CD4-positive, alpha-beta T cell treated with Interleukin-1 beta for 1 hour (primary cell): Measurements from ENCODE around the gene PDE2A.
A peak's percentile ranks its signal among the peaks of the same experiment; 100 is the strongest.

Source experiments
- DNase-seq, 2 donors: peaks; one replicate each; pipeline ENCODE4 v3.0.0-alpha.2; 2020 to 2022

The PDE2A gene

DNA sequence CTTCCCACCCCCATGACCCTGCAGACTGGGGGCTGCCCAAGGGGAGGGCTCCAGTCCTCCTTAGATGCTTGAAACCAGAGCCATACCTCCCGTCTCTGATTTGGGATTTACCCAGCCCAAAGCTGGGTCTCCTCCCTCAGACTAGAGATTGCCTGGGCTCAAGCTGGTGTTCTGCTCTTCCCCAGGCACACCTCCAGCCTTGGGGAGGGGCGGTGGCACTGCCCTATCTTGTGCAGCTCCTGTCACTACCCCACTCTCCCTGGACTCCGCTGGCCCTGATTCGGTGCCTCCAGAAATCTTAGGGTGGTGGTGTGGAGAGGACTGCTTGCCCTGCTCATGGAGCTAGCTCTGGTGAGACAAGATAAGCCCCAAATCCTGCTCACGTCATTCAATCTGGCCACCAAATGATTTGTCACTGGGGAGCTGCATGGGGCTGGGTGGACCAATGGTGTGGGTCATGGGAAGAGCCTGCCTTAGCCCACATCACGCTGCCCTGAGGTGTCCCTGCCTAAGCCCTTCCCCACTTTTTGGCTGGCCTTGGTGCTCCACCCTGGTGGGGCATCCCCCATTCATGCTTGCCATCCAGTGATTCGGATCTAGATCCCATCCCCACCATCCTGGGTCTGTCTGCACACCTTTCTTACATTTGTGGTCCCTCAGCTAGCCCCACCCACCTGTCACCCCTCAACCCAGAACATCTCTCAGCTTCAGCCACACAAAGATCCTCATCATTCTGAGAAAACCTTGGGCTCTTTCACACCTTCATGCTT, 87.7 kb downstream of the PDE2A start:
- no peak for DNase-seq

- peak; percentile 78 to 80 for DNase-seq
These were observed 88.4 kb downstream of the PDE2A start for GRCh38 chr11:72585762-72586311.

- DNase-seq: peak; percentile 3 to 8
These were observed 89.2 kb downstream of the PDE2A start for GRCh38 chr11:72584939-72585597.

GRCh38 chr11:72584293-72584938, 89.8 kb downstream of the PDE2A start:
- DNase-seq: peak; percentile 72 to 84

GRCh38 chr11:72583616-72584292, 90.5 kb downstream of the PDE2A start:
- DNase-seq: no peak

- DNase-seq: no peak
These were observed 91.1 kb downstream of the PDE2A start for GRCh38 chr11:72583177-72583553.

DNA sequence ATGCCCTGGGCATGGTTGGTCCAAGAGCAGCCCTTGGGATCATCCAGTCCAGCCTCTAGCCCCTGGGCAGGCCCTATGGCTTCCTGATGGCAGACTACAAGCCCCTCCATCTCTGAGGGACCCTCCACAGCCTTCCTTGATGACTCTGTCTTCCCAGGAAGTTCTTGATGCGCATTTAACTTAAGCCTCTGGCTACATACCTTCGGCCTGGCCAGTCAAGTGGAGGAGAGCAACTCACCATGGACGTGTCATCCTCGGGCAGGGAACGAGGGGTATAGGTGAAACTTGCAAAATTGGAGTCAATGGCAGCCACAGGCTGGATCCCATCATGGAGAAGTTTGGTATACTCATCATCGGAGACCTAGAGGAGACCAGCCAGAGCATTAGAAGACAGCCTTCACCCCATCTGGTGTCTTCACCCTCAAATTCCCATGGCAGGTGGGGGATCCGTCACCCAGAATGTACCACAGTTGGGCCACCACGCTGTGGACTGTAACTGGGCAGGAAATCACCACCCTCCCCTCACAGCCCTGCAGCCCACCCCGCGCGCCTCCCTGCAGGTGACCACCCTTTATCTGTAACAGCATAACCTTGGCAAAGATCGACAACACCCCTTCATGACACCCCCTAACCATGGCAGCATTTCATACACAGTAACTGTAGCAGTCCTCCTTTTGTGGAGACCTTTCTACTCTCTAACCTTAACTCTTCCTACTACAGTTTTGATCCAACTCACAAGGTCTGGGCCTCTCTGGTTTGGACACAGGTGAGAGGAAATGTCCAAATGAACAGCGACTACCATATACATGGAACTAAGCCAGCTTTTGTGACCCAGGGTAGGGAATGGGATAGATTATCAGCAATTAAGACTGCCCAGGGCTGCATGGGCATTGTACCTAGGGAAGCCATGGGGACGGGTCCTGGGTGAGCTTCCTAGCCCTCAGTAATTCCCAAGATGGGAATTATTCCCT, 91.7 kb downstream of the PDE2A start:
- DNase-seq: no peak

GRCh38 chr11:72581067-72581466, 93.2 kb downstream of the PDE2A start:
- no peak for DNase-seq

DNA sequence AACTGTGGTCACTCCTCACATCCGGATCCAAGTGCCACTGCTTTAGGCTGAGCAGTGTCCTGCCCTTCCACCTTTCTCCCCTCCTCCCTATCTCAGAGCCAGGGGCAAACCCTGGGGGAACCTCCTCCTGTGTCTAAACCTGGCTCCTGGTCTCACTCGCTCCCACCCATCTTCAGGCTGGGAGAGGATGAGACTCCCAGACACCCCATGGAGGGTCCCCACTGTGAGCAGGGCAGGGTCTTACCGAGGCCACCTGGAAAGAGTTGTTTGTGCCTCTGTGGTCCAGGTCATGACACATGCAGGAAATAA, 93.6 kb downstream of the PDE2A start:
- no peak for DNase-seq

DNA sequence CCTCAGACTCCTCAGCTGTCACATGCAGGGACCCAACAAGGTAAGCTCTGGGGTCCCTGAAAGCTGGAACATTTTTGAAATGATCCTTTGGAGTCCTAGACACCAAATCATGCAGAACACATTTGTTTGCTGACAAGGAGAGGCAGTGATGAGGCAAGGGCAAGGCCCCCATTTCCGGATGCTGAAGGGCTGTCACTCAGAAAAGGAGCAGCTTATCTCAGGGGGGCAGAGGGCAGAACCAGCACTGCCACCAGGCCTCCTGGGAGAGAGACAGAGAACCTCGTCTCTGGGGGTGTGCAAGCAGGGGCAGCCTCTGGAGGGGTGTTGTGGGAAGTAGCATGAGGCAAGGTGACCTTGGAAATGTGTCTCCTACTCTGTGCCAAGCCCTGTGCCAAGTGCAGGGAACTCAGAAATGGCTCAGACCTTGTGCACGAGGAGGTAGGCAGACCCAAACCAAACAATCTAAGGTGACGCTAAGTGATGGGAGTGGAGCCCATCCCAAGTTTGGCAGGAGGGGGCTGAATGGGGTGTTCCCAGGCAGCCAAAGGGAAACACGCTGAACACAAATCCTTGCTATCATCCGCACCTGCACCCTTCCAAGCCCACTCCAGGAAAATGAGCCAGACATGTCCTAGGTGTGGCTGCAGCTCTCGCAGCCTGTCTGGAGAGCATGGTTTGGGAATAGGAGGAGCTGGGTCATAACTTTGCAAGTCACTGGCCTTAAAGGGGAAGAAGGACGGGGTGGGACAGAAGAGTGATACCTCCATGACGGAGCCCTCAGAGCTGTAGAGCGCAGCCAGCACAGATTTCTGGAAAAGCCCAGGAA, 94.2 kb downstream of the PDE2A start:
- no peak for DNase-seq

DNA sequence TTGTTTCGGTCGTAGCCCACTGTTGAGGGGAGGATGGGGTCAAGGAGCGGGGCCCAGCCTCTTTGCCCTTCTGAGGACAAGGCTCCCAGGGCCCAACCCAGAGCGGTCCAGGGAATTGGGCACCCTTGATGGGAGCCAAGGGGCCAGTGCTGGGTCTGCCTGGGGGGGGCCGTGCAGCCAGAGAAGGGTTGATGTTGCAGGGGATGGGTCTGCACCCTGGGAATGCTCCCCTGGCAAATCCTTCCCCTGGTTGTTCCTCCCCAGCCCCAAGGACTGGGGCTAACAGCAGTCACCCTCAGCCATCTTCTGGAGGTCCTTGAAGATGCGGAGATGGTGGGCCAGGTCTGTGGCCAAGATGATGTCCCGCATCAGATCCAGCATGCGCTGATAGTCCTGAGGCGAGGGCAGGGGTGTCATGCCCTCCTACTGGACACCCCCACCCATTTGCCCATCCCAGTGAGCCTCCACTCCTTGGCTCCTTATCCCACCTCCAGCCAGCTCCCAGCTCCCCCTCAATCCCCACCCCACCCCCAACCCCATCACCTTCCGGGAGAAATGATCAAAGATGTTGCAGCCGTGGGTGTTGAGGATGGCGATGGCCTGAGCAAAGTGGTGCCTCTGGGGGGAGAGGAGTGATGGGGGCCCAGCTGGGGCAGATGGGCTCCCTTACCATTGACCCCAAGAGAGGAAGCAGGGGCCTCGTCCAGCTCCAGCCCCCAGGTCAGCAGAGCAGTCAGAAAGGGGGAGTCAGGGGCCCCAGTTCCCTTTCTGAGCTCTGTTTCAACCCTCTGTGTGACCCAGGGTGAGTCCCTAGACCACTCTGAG, 95.0 kb downstream of the PDE2A start:
- DNase-seq: no peak

- DNase-seq: no peak
These were observed 95.7 kb downstream of the PDE2A start for GRCh38 chr11:72578566-72578965.

GRCh38 chr11:72578051-72578450, 96.2 kb downstream of the PDE2A start:
- no peak for DNase-seq

DNA sequence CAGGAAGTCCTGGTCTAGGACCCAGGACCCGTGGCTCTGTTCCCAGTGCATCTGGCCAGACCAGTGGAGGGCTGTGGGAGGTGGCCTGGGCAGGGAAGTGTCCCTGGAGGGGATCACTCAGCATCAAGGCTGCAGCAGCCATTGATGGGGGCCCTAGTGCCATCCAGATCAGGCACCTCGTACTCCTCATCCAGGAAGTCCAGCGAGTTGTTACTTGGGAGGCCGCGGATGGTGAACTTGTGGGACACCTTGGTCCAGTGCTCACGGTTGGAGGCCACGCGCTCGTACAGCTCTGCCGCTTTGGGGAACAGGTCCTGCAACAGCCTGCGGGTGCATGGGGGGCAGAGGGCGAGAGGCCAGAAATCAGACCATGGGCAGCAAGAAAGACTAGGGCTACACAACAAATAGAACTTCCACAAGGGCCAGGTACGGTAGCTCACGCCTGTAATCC, 96.9 kb downstream of the PDE2A start:
- DNase-seq: no peak

- DNase-seq: no peak
These were observed 97.6 kb downstream of the PDE2A start for GRCh38 chr11:72576661-72577060.

DNA sequence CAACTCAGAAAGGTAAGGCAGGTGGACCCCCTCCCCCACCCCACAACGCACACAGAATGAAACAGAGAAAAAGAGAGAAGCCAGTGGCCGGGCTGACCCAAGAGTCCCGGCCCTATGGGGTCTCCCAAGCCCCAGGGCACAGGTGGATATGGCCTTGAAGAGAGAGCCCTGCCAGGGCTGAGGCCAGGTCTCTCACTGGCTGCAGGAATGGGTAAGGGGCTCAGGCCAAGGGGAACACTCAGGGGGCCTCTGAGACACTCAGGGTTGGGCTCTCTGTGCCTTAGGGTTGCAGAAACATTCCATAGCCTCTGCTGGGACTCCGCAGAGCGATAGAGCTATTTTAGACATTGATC, 98.0 kb downstream of the PDE2A start:
- no peak for DNase-seq

DNA sequence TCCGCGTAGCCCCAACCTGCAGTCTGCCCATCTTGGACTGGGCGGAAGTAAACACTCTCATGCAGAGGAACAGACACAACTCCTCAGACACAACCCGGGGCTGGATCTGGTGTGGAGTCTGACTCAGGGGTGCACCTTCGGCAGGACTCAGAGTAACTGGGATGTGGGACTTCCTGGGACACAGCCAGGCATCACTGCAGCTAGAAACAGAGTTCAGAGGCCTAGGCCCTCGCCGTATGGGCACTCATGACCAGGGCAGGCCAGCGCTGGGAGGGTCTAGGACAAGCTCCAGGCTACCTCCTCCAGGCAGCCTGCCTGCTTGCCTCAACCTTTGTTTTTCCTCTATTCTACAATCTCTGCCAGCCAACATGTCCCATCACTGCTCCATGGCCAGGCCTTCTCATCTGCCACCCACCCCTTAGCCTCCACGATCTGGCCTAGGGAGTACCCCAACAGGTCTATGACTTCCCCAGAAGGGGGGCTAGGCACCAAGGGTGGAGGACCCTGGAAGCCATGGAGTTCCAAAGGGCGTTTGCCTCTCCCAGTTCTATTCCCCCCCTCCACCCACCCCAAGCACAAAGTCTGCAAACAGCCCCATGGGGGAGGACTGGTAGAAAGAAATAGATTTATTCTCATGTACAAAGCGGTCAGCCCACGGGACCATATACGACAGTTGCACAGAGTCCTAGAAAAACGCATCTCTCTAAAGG, 98.5 kb downstream of the PDE2A start:
- no peak for DNase-seq

DNA sequence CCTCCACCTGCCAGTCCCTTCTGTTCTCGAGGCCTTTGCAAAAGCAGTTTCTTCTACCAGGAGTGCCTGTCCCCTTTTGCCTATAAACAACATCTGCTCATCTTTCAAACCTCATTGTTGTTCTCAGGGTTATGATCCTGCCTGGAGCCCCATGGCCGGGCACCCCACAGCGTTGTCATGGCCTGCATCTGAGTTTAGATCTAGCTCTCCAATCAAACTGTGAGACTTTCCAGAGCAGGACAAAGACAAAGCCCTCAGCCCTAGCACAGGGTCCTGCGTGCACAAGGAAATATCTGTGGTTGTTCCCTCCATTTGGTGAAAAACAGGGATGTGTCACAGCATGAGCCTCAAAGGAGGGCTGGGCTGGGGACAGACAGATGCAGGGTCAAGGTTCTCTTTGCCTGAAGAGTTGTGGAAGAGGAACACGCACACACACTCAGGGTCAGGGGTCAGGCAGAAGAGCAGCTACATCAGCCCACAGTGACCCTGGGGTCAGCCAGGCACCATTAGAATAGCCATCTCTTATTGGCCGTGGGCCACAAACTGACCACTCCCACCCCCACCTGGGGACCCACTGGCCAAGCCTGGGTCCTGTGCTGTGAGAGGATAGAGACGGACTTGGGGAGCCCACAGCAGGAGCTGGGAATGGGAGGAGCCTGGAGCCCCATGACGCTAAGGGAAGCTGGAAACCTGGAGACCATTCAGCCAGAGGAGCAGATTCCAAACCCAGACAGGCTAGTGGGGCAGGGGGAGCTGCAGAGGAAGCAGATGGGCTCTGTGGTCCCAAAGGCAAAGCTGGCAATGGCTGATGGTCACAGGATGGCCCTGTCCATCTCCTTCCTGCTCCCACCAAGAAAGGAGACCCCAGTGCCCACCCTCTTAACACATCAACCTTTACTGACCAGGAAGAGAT, 99.4 kb downstream of the PDE2A start:
- no peak for DNase-seq
